Lower lobe of right lung (tissue), 2 donors: ENCODE data around the gene ADCK1. TPM values are rescaled to one million over a fixed set of nuclear protein-coding genes. Genes with fewer than 3 reads are reported as not detected.

Source experiments
- ATAC-seq, 2 donors: fragments of 200-7000 bp; cut with Tn5 transposase; one replicate each; pipeline ENCODE4 v1.9.1; 2020 to 2022; ENCODE audit warnings: mild to moderate bottlenecking in 2 of 2, moderate library complexity in 2 of 2
- DNase-seq: peaks from one replicate; pipeline ENCODE4 v3.0.0-alpha.2; 2020
- H3K27ac ChIP-seq: fragments of 200-600 bp; one replicate; pipeline ENCODE4 v1.8.0; 2022
- H3K27me3 ChIP-seq: fragments of 200-600 bp; one replicate; pipeline ENCODE4 v1.8.0; 2022; ENCODE audit warnings: low read depth
- H3K36me3 ChIP-seq: fragments of 200-600 bp; one replicate; pipeline ENCODE4 v1.8.0; 2022; ENCODE audit warnings: mild to moderate bottlenecking
- H3K4me1 ChIP-seq: fragments of 200-600 bp; one replicate; pipeline ENCODE4 v1.8.0; 2022
- H3K4me3 ChIP-seq: fragments of 200-600 bp; one replicate; pipeline ENCODE4 v1.8.0; 2022; ENCODE audit warnings: mild to moderate bottlenecking
- H3K9me3 ChIP-seq: fragments of 200-600 bp; one replicate; pipeline ENCODE4 v1.8.0; 2022
- intact Hi-C: fragments of 100-400 bp; cut with DNase I; formaldehyde crosslinking; loops from one replicate; pipeline ENCODE4 v1.11.0; 2022
- total RNA-seq: library from RNA; stranded (reverse); fragmentation: NEBNext Ultra II Directional; extraction: Animal tissue kit (Norgen Biotek cat#: 25700); gene quantifications from one replicate; pipeline ENCODE4 v1.2.1, GENCODE V29; 2021
- TF ChIP-seq, protein P1 (sequence below): fragments of 200-600 bp; IDR thresholded peaks from one replicate; pipeline ENCODE4 v1.8.0; 2022; ENCODE audit warnings: antibody characterized with exemption, mild to moderate bottlenecking
- donor health status: DM: no; HTN: yes; CAD: no; lungs with severe emphysema.

Gene ADCK1
- total RNA-seq, 1 donor from 2014 or later: 7.4 TPM

DNA sequence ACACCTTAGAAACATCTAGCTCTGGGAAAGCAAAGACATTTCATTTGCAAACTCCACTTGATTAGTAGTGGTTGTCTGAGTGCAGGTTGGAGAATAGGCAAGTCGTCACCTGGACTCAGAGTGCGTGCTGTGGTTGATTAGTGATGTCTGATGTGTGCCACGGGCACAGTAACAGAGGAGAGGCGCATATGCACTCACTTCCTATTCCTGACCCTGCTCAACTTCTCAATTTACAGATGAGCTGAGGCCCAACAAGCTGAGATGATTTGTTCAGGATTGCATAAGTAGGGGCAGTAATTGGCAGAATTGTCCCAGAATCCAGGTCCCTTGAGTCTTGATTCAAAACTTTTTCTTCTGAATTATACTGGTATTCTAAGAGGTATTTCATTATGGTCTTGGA lies 44.9 kb downstream of the ADCK1 start:
- no peak overlapping the region for H3K4me3 ChIP-seq
- TF ChIP-seq, protein P1, sequence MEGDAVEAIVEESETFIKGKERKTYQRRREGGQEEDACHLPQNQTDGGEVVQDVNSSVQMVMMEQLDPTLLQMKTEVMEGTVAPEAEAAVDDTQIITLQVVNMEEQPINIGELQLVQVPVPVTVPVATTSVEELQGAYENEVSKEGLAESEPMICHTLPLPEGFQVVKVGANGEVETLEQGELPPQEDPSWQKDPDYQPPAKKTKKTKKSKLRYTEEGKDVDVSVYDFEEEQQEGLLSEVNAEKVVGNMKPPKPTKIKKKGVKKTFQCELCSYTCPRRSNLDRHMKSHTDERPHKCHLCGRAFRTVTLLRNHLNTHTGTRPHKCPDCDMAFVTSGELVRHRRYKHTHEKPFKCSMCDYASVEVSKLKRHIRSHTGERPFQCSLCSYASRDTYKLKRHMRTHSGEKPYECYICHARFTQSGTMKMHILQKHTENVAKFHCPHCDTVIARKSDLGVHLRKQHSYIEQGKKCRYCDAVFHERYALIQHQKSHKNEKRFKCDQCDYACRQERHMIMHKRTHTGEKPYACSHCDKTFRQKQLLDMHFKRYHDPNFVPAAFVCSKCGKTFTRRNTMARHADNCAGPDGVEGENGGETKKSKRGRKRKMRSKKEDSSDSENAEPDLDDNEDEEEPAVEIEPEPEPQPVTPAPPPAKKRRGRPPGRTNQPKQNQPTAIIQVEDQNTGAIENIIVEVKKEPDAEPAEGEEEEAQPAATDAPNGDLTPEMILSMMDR: no peak
- no peaks in the 10 kb centered on the region for H3K36me3 ChIP-seq
- ATAC-seq (no peak), DNase-seq (no peak)
- no peaks in the 10 kb centered on the region for H3K9me3 ChIP-seq
- no peaks in the 10 kb centered on the region for H3K27me3 ChIP-seq
- H3K4me1 ChIP-seq: no peaks in the 10 kb centered on the region
- H3K27ac ChIP-seq: no peak overlapping the region
- intact Hi-C loops: no loop called here

DNA sequence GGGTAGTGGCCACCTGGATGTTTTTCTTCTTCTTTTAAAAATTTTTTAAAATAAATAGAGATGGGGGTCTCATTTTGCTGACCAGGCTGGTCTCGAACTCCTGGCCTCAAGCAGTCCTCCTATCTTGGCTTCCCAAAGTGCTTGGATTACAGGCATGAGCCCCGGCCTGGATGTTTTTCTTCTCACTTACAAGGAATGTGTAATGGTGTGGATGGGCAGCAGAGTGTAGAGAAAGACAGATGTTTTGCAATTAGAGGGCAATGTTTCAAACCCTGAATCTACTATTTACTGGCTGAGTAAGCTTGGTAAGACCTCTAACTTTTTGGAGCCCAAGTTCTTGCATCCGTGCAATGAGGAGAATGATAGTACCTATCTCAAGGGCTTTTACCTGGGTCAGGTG lies 48.1 kb downstream of the ADCK1 start:
- no peak overlapping the region for H3K4me3 ChIP-seq
- H3K9me3 ChIP-seq: no peaks in the 10 kb centered on the region
- DNase-seq (no peak), ATAC-seq (no peak)
- no peak overlapping the region for H3K27ac ChIP-seq
- H3K4me1 ChIP-seq: no peaks in the 10 kb centered on the region
- no peaks in the 10 kb centered on the region for H3K27me3 ChIP-seq
- TF ChIP-seq, protein P1: no peak
- intact Hi-C loops: no loop called here
- H3K36me3 ChIP-seq: no peaks in the 10 kb centered on the region

DNA sequence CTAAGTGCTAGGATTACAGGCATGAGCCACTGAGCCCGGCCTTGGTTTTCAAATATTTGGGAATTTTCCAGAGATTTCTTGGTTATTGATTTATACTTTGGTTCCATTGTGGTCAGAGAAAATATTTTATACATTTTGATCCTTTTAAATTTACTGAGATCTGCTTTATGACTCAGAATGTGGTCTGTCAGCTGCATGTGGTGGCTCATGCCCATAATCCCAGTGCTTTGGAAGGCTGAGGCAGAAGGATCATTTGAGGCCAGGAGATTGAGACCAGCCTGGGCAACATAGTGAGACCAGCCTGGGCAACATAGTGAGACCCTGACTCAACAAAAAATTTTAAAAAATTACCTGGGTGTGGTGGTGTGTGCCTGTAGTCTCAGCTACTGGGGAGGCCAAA lies 49.8 kb downstream of the ADCK1 start:
- H3K27me3 ChIP-seq: no peaks in the 10 kb centered on the region
- intact Hi-C loops: no loop called here

DNA sequence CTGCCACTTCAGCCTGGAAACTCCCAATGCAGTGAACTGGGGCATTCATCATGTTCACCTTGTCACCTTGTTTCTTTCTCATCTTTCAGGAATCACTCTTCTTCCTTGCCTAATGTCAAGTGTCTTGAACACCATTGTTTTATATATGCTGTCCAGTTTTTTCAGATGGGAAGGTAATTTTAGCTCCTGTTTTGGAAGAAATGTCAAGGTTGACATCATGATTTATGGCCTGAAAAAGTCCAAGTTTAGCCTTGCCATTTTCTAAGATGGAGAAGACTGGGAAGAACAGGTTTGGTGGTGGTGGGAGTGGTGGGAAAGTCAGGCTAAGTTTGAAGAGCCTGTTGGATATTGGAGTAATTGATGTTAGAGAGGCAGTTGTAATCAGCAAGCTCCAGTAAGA lies 54.0 kb downstream of the ADCK1 start:
- intact Hi-C loops: no loop called here
- Histone ChIP-seq H3K4me1 (no peaks in the 10 kb centered on the region), H3K36me3 (no peaks in the 10 kb centered on the region), H3K4me3 (no peak overlapping the region), H3K27ac (no peak overlapping the region), H3K27me3 (no peaks in the 10 kb centered on the region), H3K9me3 (no peaks in the 10 kb centered on the region)
- ATAC-seq (no peak), DNase-seq (no peak)
- TF ChIP-seq, protein P1: no peak

More for the DNA sequence above, 49.8 kb downstream of the ADCK1 start:
- H3K27ac ChIP-seq: no peak overlapping the region
- no peak for ATAC-seq
- H3K36me3 ChIP-seq: no peaks in the 10 kb centered on the region
- no peak overlapping the region for H3K4me3 ChIP-seq
- no peaks in the 10 kb centered on the region for H3K9me3 ChIP-seq
- no peaks in the 10 kb centered on the region for H3K4me1 ChIP-seq
- no peak for DNase-seq
- TF ChIP-seq, protein P1: no peak

DNA sequence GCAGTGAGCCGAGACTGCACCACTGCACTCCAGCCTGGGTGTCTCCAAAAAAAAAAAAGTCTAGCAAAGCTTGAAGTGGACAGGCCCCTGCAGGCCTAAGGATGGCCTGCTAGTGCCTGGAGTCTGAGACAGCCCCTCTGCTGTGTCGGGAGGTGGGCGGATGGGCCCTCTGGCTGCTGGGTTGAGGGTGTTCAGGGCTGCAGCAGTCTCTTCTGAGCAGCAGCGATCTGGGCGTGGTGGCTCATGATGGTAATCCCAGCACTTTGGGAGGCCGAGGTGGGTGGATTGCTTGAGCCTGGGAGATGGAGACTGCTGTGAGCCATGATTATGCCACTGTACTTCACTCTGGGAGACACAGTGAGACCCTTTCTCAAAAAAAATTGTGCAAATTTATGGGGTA lies 57.0 kb downstream of the ADCK1 start:
- H3K36me3 ChIP-seq: no peaks in the 10 kb centered on the region
- TF ChIP-seq, protein P1: no peak
- no peak overlapping the region for H3K27ac ChIP-seq
- H3K27me3 ChIP-seq: no peaks in the 10 kb centered on the region
- H3K9me3 ChIP-seq: no peaks in the 10 kb centered on the region
- DNase-seq: no peak
- intact Hi-C loops: no loop called here
- H3K4me3 ChIP-seq: no peak overlapping the region
- ATAC-seq: no peak
- no peaks in the 10 kb centered on the region for H3K4me1 ChIP-seq
